ENCODE data around the gene SEMA6A. TPM values are rescaled to one million over a fixed set of nuclear protein-coding genes. Genes with fewer than 3 reads are reported as not detected.

The SEMA6A gene
- total RNA-seq, 1 donor from 2014 or later = 0.27 TPM

- DNase-seq (ENCODE audit: low read depth) = no peak
Measured at GRCh38 chr5:116442931-116443551, 131.6 kb downstream of the SEMA6A start.

GRCh38 chr5:116442095-116442534 lies 132.5 kb downstream of the SEMA6A start:
- peak; percentile 61 for DNase-seq (ENCODE audit: low read depth)

- DNase-seq (ENCODE audit: low read depth) = peak; percentile 33
Measured at GRCh38 chr5:116441223-116441622, 133.4 kb downstream of the SEMA6A start.

- no peak for DNase-seq (ENCODE audit: low read depth)
Measured at GRCh38 chr5:116440457-116441001, 134.1 kb downstream of the SEMA6A start.

- DNase-seq (ENCODE audit: low read depth) = no peak
Measured at GRCh38 chr5:116439905-116440304, 134.7 kb downstream of the SEMA6A start.

- no peak for DNase-seq (ENCODE audit: low read depth)
Measured at GRCh38 chr5:116438979-116439554, 135.6 kb downstream of the SEMA6A start.

- DNase-seq (ENCODE audit: low read depth) = no peak
Measured at GRCh38 chr5:116437922-116438578, 136.6 kb downstream of the SEMA6A start.

GRCh38 chr5:116437351-116437705 lies 137.3 kb downstream of the SEMA6A start:
- no peak for DNase-seq (ENCODE audit: low read depth)

- no peak for DNase-seq (ENCODE audit: low read depth)
Measured at GRCh38 chr5:116436674-116437350, 137.8 kb downstream of the SEMA6A start.

GRCh38 chr5:116428966-116429365 lies 145.7 kb downstream of the SEMA6A start:
- DNase-seq (ENCODE audit: low read depth) = no peak

- no peak for DNase-seq (ENCODE audit: low read depth)
Measured at GRCh38 chr5:116428413-116428812, 146.2 kb downstream of the SEMA6A start.

GRCh38 chr5:116424951-116425350 lies 149.7 kb downstream of the SEMA6A start:
- DNase-seq (ENCODE audit: low read depth) = no peak

- DNase-seq (ENCODE audit: low read depth) = no peak
Measured at GRCh38 chr5:116424258-116424615, 150.4 kb downstream of the SEMA6A start.

- DNase-seq (ENCODE audit: low read depth) = no peak
Measured at GRCh38 chr5:116423587-116424257, 150.9 kb downstream of the SEMA6A start.

GRCh38 chr5:116423141-116423540 lies 151.5 kb downstream of the SEMA6A start:
- DNase-seq (ENCODE audit: low read depth) = no peak

- no peak for DNase-seq (ENCODE audit: low read depth)
Measured at GRCh38 chr5:116421080-116421629, 153.5 kb downstream of the SEMA6A start.

GRCh38 chr5:116420540-116420939 lies 154.1 kb downstream of the SEMA6A start:
- DNase-seq (ENCODE audit: low read depth) = no peak

GRCh38 chr5:116419258-116419657 lies 155.4 kb downstream of the SEMA6A start:
- DNase-seq (ENCODE audit: low read depth) = no peak

GRCh38 chr5:116418774-116419173 lies 155.8 kb downstream of the SEMA6A start:
- DNase-seq (ENCODE audit: low read depth) = no peak

GRCh38 chr5:116418016-116418415 lies 156.6 kb downstream of the SEMA6A start:
- DNase-seq (ENCODE audit: low read depth) = peak; percentile 81

- DNase-seq (ENCODE audit: low read depth) = no peak
Measured at GRCh38 chr5:116415989-116416388, 158.6 kb downstream of the SEMA6A start.

All from myocyte (in vitro differentiated cells).